HT-29 (cell line): ENCODE results near the gene CACNG8. TPM values are rescaled to one million over a fixed set of nuclear protein-coding genes. Genes with fewer than 3 reads are reported as not detected.

Experiments used
- DNase-seq: peaks from one replicate; pipeline ENCODE4 v3.0.0-alpha.2; 2015; ENCODE audit warnings: low spot score
- total RNA-seq: library from RNA; depleted of rRNA; stranded (reverse); fragments of >200 nt; shearing (Covaris generic); gene quantifications from 2 replicates; pipeline ENCODE4 v1.2.3, GENCODE V29; 2014

CACNG8 gene
- total RNA-seq, 1 experiment from 2014 or later, result 0.86 TPM

GRCh38 chr19:53992211-53992610 is 29.5 kb downstream of the CACNG8 start:
- no peak for DNase-seq

GRCh38 chr19:53992815-53993214 is 30.1 kb downstream of the CACNG8 start:
- DNase-seq, result no peak

DNA sequence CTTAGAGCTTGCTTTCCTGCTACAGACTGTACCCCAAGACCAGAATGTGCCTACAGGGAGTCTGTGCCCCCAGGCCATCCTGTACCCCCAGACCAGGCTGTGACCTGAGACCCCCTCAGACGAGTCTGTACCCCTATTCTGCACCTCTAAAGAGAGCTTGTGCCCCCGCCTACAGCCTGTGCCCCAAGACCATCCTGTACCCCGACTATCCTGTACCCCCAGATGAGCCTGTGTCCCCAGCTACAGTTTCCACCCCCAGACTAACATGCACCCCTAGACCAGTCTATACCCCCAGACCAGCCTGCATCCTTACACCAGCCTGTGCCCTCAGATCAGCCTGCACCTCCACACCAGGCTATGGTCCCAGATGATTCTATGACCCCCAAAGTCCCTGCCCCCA is 30.7 kb downstream of the CACNG8 start:
- no peak for DNase-seq

GRCh38 chr19:53994811-53995210 is 32.1 kb downstream of the CACNG8 start:
- DNase-seq, result no peak

GRCh38 chr19:53998223-53998622 is 35.5 kb downstream of the CACNG8 start:
- no peak for DNase-seq

- no peak for DNase-seq
These were observed 37.0 kb downstream of the CACNG8 start for GRCh38 chr19:53999694-54000093.

- DNase-seq, result no peak
These were observed 38.8 kb downstream of the CACNG8 start for GRCh38 chr19:54001496-54001895.

DNA sequence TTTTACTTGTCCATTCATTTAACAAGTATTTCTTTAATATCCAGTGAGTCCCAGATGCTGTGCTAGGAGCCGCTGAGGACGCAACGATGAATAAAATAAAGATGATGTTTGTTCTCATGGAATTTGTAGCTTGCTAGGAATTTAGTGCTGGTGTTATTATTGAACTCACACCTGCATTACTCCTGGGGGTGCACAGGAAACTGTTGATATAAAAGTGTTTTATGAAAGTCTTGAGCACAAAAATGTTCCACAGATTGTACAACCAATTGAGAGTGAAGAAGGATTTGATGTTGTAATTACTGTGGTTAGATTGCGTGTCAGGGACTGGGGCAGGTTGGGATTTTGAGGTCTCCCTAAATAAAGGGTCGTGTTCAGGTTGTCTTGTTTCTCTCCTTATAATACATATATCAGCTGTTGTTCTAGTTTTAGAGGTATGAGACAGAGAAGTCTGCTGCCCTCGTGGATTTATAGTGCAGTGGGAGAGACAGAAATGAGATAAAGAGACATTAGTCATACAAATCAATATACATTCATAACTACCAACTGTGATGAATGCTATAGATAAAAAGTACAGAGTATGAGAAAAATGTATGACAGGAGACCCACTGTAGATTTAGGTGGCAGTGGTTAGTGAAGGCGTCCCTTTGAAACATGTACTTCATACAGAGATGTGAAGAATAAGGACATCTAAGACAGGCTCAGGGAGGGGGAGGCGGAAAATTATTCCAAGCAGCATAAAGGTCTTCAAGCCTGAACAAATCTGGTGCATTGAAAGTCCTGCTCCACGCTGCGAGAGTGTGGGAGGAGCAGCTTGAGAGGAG is 40.0 kb downstream of the CACNG8 start:
- peak; percentile 58 for DNase-seq

DNA sequence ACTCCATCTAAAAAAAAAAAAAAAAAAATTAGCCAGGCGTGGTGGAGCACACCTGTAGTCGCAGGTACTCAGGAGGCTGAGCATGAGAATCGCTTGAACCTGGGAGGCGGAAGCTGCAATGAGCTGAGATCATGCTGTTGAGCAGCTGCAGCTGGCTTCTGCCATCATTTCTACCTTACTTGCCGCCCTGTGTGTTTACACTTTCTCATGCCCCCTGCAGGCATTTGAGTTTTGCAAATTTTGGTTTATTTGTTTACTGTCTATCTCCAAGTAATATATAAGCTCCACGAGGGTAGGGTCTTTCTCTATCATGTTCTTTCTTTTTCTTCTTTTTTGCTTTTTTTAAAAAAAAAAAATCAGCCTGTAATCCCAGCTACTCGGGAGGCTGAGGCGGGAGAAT is 46.7 kb downstream of the CACNG8 start:
- DNase-seq, result no peak

GRCh38 chr19:54010474-54010873 is 47.7 kb downstream of the CACNG8 start:
- no peak for DNase-seq

GRCh38 chr19:54011507-54012211 is 48.9 kb downstream of the CACNG8 start:
- DNase-seq, result no peak

DNA sequence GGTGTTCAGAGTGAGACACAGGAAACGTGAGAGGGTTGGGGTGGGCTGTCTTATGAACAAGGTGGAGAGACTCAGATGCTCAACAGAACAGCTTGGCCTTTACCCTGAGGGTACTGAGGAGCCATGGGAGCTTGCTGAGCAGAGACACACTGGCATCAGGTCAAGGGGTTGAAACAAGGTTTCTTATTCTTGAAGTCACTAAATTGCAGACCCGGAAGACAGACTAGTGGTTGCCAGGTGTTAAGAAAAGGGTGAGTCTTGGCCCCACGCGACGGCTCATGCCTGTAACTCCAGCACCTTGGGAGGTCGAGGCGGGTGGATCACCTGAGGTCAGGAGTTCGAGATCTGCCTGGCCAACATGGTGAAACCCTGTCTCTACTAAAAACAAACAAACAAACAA is 51.1 kb downstream of the CACNG8 start:
- DNase-seq, result no peak

DNA sequence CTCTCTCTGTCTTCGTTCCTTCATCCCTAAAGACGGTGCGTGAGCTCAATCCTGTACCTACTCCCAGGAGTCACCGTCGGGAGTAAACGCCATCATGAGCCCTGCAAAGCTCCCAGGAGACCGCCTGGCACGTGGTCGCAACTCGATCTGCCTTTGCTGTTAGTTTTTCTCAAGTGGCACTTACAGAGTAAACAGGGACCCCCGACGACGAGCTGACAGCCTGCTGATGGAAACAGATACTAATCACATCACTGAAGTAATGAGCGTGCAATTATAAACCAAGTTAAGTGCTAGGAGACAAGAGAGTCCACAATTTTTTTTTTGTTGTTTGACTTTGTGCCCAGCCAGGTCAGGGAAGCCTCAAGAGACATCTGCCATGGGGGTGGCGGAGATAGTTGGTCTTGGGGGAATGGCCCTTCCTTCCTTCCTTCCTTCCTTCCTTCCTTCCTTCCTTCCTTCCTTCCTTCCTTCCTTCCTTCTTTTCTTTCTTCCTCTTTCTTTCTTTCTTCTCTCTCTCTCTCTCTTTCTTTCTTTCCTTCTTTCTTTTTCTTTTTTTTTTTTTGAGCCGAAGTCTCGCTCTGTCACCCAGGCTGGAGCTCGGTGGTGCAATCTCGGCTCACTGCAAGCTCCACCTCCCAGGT is 52.3 kb downstream of the CACNG8 start:
- no peak for DNase-seq

- peak; percentile 55 for DNase-seq
These were observed 54.5 kb downstream of the CACNG8 start for GRCh38 chr19:54017261-54017660.

DNA sequence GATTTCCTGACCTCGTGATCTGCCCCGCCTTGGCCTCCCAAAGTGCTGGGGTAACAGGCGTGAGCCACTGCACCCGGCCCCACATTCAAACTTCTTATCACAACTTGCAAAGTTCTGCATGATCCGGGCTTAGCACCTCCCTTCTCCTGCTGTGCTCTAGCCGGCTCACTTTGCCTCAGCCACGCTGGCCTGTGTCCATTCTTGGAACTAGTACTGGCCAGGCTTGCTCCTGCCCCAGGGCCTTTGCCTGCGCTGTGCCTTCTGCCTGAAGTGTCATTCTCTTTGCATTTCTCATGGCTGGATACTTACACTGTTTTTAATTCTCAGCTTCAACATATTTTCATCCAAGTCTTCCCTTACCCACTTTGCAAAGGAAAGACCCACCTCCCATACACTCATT is 58.6 kb downstream of the CACNG8 start:
- DNase-seq, result no peak

DNA sequence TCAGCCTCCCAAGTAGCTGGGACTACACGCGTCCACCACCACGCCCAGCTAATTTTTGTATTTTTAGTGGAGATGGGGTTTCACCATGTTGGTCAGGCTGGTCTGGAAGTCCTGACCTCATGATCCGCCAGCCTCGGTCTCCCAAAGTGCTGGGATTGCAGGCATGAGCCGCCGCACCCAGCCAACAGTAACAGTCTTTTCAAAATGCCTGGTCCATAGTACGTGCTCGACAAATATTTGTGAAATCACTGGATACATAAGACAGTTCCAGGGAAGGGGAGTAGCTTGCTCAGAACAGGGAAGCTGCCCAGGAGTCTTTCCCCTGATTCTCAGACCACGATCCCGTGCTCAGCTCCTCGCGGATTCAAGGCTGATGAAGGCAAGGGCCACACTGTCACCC is 59.2 kb downstream of the CACNG8 start:
- DNase-seq, result no peak

DNA sequence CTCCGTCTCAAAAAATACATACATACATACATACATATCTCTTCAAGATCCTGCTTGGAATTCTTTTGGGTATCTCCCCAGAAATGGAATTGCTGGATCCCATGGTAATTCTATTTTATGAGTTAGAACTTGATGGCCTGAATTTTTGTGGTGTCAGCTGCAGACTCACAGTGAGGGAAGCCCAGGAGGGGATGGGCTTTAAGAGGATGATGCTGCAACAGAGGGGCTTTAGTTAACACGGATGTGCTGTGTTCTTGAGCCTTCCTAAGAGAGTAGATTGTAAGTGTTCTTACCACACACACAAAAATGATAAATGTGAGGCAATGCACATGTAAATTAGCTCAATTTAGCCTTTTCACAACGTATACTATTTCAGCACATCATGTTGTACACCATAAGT is 60.5 kb downstream of the CACNG8 start:
- no peak for DNase-seq

DNA sequence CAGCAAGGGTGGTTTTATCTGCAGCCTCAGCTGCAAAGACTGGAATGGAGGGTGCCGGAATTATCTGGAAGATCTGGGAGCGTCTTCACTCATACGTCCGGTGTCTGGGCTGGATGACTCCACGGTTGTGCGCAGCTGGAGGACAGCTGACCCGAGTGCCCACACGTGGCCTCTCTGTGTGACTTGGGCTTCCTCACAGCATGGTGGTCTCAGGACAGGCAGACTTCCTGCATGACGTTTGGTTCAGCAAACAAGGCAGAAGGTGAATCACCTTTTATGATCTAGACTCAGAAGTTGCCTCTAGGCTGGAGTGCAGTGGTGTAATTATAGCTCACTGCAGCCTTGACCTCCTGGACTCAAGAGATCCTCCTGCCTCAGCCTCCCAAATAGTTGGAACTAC is 61.9 kb downstream of the CACNG8 start:
- DNase-seq, result no peak

GRCh38 chr19:54026656-54027055 is 63.9 kb downstream of the CACNG8 start:
- no peak for DNase-seq

- no peak for DNase-seq
These were observed 66.6 kb downstream of the CACNG8 start for GRCh38 chr19:54029301-54029700.

DNA sequence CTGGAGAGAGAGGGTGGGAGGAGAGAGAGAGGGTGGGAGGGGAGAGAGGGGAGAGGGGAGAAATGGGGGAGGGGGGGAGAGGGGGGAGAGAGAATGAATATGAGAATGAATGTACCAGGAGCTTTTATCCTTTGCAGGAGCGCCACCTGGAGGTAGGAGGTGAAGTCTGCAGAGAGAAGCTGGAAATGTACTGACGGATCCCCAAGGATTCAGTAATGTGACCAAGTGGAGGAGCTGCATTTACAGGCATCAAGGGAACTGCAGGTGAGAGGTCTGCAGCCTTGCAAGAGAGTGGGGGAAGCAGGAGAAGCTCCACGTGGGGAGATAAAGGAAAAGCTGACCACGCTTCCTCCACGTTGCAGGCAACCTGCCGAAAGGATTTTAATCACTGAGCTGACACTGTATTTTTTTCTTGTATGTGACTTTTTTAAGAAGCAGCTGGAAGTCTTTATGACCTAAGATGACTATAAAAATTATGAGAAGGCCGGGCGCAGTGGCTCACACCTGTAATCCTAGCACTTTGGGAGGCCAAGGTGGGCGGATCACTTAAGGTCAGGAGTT is 67.3 kb downstream of the CACNG8 start:
- peak; percentile 94 for DNase-seq

DNA sequence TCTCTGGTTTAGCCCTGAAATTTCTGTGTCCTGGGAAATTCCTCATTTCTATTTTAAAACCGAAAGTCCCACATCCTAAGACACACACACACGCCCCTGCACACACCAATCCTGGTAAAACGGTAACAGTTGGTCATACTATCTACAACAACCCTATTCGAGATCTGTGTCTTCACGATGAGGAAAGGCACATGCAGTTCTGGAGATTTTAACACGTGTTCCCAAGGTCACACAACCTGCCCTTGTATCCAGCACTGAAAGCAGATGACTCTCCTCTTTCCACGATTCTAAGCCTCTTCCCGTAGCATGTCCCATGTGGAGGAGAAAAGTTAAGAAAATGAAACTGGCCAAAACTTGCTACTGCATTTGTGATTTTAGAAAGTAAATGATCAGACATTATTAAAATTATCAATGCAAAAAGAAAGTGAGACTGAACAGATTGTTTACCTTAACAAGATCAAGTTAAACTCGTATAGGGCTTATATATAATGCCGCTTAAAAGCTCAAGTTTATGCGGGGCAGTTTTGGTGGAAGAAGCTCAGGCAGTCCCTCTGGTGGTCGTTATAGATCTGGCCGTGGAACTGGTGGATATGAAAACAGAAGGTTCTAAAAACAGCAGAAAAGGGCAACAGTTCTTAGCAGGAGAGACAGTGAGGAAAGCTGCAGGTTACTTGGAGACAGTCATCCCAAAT is 68.3 kb downstream of the CACNG8 start:
- DNase-seq, result peak; percentile 49
